GM21390 (cell line): ENCODE results near the gene USP10.

Experiments used
- ATAC-seq: cut with Tn5 transposase; IDR thresholded peaks from one replicate; pipeline ENCODE4 v1.9.1; 2021; ENCODE audit not compliant: unreplicated experiment

The USP10 gene

GRCh38 chr16:84791088-84791487, 91.3 kb downstream of the USP10 start:
- no peak for ATAC-seq

- ATAC-seq, result no peak
Measured at GRCh38 chr16:84791501-84791900, 91.7 kb downstream of the USP10 start.

- ATAC-seq, result no peak
Measured at GRCh38 chr16:84794186-84794585, 94.4 kb downstream of the USP10 start.

DNA sequence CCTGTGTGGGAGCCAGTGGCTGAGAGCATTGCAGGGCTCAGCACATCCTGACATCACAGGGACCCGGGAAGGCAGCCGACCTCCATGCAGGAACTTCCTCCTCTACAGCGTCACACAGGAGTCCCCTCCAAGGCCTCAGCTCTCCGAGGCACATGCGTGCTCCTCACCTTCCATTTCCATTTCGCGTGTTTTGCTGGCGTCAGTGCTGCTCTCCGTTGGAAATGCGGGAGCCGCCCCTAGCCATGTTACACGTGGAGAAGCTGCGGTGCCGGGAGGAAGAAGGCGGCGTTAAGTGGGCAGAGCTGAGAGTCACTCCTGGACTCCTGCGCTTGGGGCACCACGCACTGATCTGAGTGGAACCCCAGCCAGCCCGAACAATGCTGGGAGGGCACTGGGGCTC, 94.8 kb downstream of the USP10 start:
- ATAC-seq, result no peak

DNA sequence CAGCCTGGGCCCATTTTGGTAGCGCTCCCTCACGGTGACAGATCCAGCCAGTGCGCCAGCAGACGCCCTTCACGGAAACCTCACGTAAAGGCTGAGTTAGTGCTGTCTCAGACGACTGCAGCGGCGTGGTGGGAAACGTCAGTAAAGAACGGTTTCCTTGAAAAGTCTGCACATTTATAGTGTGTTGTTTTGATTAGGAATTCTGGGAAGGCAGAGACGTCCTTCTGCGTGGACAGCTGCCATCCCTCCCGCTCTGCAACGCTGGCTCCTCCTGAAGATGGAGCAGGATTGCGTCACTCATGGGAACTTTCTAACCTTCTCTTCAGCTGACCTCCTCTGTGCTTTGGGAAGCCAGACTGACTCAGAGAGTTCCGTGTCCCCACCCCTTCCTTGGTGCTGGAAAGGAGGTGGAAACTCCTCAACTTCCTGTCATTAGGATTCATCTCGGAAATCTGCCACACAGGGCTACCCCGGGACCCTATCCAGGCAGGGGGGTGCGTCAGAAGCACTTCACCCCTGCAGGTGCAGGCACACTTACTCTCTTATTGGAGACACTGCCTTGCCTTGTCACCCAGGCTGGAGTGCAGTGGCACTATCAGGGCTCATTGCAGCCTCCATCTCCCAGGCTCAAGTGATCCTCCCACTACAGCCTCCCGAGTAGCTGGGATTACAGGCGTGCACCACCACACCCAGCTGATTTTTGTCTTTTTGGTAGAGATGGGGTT, 95.7 kb downstream of the USP10 start:
- no peak for ATAC-seq

GRCh38 chr16:84800158-84800978, 100.6 kb downstream of the USP10 start:
- no peak for ATAC-seq

DNA sequence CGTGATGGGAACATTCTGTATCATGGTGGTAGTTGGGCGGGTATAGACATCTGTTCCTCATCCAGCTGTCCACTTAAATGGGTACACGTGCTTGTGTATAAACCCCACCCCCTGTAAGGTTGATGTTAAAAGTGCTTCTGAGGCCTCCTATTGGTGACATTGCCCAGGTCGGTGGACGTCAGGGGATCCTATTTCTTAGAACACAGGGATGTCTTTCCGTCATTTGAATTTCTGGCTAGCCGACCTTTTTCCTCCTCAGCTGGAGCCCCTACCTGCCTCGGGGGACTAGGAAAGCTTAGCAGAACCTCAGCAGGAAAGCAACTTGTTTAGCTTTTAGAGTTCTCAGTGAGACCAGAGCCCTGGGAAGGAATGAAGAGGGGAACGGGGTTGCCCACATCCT, 103.3 kb downstream of the USP10 start:
- no peak for ATAC-seq

GRCh38 chr16:84804326-84804725, 104.5 kb downstream of the USP10 start:
- ATAC-seq, result no peak

DNA sequence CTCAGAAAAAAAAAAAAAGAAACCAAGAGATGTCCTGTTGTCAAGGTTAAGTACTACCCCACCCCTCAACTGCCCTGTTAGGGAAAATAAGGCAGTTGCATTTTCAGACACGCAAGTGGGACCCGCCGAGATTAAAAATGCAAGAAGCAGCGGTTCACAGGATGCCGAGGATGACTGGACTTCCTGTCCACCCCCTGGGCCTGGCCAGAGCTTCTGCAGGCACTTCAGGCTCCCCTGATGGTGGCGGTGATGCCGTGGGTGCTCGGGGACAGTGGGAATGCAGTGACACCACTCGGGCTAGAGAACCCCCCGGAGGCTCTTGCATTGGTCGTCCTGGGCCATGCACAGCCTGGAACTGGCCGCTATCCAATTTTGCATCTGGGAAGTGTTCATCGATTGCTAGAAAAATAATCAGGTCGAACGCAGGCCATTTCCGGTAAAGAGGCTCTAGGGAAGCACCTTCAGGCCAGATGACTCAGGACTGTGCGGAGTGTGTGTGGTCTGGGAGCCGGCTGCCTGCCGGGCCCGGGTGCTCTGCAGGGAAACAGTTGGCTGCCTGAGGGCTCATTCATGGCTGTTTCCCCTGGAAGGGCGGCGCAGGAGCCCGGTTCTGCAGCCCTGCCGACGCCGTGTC, 106.6 kb downstream of the USP10 start:
- ATAC-seq, result no peak

GRCh38 chr16:84806890-84807258, 107.1 kb downstream of the USP10 start:
- ATAC-seq, result no peak

DNA sequence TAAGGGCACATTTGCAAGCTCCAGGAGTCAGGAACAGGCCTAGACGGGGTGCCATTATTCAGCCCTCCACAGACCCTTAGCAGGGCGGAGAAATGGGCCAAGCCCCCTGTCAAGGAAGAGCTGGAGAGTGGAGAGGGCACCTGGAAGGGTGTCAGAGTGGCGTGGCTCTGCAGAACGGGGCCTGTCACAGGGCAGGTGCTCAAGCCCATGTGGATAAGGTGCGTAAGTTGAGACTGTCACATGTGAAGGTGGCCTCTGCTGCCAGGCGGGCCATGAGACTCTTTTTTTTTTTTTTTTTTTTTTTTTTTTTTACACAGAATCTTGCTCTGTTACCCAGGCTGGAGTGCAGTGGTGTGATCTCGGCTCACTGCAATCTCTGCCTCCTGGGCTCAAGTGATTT, 108.0 kb downstream of the USP10 start:
- no peak for ATAC-seq

DNA sequence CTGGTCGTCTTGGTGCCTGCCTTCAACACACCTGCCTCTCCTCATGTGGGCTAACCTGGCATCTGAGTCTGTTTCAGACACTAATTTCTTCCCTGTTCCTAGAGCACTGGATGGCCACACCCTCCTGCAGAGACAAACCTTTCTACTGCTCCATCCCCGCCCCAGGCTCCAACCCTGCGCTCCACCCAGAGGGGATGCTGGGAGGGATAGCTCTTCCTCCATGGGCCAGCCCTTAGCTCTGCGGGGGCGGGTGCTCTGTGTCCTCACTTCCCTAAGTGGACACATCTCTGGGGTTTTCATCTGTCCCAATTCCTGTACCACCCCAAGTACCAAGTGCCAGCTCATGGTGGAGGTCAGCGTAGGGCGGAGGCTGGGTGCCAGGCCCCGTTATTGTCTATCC, 109.0 kb downstream of the USP10 start:
- no peak for ATAC-seq

DNA sequence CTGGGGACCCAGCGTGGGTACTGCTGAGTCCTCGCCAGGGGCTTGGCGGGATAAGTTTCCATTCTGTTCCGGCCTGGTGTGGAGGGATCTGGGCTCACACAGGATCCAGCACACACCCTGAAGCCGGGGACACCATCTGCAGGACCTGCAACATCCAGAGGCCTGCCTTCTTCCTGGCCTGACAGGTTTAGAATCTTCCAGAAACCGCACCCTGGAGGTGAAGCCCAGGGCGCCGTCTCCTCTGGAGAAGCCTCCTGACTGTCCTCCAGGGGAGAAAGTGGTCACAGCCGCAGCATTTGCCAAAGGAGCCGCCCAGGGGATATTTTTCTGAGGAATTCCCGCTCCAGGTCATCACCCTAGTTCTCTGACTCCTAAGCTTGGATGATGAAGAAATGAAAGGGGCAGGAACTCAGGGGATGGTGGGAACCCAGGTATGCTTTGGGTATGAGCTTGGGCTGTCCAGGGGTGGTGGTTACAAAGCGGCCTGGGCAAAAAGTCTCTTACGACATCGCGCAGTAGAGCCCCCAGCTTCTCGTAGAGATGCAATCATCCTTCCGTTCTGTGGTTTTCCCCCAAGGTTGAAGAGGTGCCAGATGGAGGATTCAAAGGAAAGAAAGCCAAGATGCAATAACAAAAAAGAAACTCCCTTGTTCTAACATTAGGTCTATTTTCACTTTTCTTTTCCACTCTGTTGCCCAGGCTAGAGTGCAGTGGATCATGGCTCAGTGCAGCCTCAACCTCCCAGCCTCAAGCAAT, 110.9 kb downstream of the USP10 start:
- no peak for ATAC-seq

DNA sequence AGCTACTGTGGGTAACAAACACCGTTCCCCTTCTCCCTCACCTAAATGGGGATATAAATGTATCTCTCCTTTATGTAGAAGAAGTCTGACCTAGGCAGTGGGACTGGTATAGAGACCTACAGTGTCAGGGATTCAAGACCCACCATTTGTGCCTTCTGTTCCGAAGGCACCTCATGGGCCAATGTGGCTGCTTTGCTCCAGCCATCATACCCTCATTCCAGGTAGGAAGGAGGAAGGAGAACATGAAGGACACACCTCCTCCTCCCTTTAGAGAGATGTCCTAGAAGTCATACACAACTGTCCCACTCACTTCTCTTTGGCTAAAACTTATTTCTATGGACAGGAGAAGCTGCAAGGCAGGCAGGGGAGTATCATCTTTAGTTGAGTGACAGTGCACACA, 111.7 kb downstream of the USP10 start:
- ATAC-seq, result no peak

DNA sequence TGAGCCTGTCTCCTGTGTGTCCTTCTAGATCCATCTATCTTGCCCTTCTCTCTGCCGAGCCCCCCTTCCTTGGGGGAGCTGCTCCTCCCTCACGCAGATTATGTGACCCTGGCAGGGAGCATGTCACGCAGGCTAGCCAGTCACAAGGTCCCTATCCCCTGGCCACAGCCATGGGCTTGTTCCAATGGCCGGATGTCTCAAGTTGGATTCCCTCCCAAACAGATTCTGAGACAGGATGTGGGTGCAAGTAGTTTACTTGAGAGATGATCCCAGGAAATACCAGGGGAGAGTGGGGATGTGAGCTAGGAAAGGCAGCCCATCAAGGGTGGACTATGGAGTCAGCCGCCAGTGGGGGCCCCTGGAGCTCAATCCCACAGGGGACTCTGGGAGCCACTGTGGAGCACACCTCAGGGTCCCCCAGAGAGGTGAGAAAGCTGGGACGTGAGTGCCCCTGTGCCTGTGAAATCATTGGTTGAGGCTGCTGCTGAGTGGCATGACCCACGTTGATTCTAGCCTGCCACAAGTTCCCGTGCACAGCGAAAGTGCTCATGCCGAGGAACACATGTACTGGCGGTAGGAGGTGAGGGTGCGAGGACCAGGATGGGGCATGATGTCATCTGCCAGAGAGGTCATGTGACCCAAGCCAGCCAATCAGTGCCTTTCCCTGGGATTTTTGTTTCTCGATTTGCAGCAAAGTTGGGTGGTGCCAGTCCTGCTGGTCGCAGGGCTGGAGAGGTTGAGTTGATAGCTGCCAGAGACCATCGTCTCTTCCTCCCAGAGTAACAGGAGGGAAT, 113.5 kb downstream of the USP10 start:
- no peak for ATAC-seq

GRCh38 chr16:84815462-84815861, 115.7 kb downstream of the USP10 start:
- ATAC-seq, result no peak

DNA sequence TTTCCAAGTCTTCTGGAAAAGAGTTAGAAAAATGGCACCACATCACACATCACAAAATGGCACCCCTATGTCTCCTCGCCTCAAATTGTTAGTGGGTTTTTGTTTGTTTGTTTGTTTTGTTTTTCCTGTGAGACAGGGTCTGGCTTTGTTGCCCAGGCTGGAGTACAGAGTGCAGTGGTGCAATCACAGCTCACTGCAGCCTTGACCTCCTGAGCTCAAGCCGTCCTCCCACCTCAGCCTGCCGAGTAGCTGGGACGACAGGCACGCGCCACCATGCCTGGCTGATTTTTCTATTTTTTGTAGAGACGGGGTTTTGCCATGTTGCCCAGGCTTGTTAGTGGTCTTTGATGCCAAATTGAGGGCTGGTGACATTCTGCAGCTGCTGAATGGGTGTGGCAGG, 116.2 kb downstream of the USP10 start:
- no peak for ATAC-seq

DNA sequence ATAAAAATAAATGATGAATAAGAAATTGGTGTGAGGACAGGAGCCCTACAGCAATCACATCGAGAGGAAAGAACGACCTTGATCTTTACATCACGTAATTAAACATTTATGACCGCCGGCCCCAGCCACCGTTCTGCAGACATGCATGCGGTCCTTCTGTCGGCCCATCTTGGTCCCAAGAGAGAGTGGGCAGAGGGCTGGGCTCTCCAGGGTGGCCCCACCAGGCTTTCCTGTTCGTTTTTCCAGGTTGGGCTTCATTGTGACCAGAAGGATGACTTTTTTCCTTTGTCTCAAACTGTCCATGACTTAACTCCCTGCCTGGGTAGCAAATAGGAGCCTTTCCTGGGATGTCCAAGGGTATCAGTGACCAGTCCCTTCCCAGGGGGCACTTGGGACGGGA, 116.7 kb downstream of the USP10 start:
- ATAC-seq, result no peak

GRCh38 chr16:84817206-84817605, 117.4 kb downstream of the USP10 start:
- ATAC-seq, result no peak

DNA sequence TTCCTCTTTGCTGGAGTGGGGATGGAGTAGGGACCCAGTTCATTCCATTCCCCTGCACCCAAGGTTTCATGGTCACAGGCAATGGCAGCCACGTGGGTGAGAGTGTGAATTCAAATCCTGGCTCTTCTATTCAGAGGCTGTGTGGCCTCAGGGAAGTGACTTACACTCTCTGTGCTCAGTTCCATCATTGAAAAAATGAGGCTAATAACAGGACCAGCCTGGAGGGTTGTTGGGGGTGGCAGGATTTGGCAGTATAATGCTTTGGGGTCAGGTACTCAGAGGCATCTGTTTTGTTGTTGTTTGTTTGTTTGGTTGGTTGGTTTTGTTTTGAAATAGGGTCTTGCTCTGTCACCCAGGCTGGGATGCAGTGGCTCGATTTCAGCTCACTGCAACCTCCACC, 117.8 kb downstream of the USP10 start:
- no peak for ATAC-seq

DNA sequence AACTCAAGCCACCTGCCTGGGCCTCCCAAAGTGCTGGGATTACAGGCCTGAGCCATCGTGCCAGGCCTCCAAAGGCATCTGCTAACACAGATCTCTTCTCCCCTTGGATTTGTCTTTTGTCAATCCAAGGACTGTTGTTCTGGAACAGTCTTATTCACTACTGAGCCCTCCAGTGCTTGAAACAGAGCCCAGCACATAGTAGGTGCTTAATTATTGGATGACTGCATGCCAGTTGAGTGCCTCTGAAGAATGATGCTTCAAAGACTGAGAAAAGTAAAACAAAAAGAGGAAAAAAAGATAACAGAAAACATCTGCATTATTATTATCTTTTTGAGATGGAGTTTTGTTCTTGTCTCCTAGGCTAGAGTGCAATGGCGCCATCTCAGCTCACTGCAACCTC, 118.3 kb downstream of the USP10 start:
- no peak for ATAC-seq
